Measurements from ENCODE around the gene GPR33.
"Not testable (repeated sequence)": the region's sequence is repeated elsewhere in the genome, so short reads cannot be mapped to it uniquely, and the experiment has no call there.

Gene GPR33

DNA sequence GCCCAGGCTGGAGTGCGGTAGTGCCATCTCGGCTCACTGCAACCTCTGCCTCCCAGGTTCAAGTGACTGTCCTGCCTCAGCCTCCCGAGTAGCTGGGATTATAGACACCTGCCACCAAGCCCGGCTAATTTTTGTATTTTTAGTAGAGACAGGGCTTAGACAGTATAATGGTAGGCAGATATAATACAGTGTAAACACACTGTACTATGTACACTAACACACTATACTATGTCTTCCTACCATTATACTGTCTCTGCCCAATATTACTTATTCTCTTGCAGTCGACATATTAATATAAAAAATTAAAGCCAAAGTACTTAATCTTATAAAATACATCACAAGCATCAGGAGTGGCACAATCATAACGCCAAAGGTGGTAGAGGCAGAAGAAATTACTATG lies 45.6 kb downstream of the GPR33 start:
- FAIRE-seq = no peak
- TF ChIP-seq, protein P1, sequence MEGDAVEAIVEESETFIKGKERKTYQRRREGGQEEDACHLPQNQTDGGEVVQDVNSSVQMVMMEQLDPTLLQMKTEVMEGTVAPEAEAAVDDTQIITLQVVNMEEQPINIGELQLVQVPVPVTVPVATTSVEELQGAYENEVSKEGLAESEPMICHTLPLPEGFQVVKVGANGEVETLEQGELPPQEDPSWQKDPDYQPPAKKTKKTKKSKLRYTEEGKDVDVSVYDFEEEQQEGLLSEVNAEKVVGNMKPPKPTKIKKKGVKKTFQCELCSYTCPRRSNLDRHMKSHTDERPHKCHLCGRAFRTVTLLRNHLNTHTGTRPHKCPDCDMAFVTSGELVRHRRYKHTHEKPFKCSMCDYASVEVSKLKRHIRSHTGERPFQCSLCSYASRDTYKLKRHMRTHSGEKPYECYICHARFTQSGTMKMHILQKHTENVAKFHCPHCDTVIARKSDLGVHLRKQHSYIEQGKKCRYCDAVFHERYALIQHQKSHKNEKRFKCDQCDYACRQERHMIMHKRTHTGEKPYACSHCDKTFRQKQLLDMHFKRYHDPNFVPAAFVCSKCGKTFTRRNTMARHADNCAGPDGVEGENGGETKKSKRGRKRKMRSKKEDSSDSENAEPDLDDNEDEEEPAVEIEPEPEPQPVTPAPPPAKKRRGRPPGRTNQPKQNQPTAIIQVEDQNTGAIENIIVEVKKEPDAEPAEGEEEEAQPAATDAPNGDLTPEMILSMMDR (IDR thresholded peaks at IDR 0.05; ENCODE audit: insufficient read depth, missing control alignments) = no peak
- DNase-seq (ENCODE audit: insufficient read length, low spot score) = no peak

DNA sequence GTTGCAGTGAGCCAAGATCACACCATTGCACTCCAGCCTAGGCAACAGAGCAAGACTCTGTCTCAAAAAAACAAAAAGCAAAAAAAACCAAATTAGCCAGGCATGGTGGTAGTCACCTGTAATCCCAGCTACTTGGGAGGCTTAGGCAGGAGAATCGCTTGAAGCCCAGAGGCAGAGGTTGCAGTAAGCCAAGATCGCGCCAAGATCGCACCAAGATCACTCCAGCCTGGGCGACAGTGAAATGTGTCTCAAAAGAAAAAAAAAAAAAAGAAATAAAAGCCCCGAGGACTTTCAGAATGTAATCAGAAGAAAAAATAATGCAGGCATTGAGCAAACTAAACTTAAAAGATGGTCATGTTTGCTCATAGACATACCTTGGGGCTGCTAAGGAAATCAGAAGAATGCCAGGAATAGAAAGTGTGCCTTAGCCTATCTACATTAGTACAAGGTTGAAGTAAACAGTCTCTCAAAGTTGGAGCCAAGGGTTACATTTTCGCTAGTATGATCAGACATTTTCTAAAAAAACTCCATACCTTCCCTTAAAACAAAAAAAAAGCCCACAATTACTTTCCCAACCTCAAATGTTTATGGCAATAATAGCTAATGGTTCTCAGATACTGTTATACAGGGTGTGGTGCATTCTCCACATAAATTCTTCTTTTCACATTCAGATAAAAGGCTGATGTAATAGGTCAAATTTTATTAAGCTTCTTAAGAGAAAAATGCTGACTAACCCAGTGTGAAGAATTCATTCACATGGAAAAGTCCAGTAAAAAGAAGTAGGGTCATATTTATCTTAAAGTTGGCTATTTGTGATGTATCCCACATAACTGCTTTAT lies 46.3 kb downstream of the GPR33 start:
- TF ChIP-seq, protein P1 (IDR thresholded peaks at IDR 0.05; ENCODE audit: insufficient read depth, missing control alignments) = no peak
- no peak for FAIRE-seq
- DNase-seq (ENCODE audit: insufficient read length, low spot score) = no peak

GRCh38 chr14:31440280-31440679 lies 47.6 kb downstream of the GPR33 start:
- TF ChIP-seq, protein P1 (IDR thresholded peaks at IDR 0.05; ENCODE audit: insufficient read depth, missing control alignments) = no peak
- no peak for DNase-seq (ENCODE audit: insufficient read length, low spot score)
- no peak for FAIRE-seq

GRCh38 chr14:31439561-31439960 lies 48.3 kb downstream of the GPR33 start:
- TF ChIP-seq, protein P1 (IDR thresholded peaks at IDR 0.05; ENCODE audit: insufficient read depth, missing control alignments) = no peak
- DNase-seq (ENCODE audit: insufficient read length, low spot score) = no peak
- no peak for FAIRE-seq

DNA sequence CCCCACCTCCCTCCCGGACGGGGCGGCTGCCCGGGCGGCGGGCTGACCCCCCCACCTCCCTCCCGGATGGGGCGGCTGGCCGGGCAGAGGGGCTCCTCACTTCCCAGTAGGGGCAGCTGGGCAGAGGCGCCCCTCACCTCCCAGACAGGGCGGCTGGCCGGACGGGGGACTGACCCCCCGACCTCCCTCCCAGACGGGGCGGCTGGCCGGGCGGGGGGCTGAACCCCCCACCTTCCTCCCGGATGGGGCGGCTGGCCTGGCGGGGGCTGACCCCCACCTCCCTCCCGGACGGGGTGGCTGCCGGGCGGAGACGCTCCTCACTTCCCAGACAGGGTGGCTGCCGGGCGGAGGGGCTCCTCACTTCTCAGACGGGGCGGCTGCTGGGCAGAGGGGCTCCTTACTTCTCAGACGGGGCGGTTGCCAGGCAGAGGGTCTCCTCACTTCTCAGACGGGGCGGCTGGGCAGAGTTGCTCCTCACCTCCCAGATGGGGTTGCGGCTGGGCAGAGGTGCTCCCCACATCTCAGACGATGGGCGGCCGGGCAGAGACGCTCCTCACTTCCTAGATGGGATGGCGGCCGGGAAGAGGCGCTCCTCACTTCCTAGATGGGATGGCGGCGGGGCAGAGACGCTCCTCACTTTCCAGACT lies 50.7 kb downstream of the GPR33 start:
- not testable (repeated sequence) for FAIRE-seq; DNase-seq (ENCODE audit: insufficient read length, low spot score)

DNA sequence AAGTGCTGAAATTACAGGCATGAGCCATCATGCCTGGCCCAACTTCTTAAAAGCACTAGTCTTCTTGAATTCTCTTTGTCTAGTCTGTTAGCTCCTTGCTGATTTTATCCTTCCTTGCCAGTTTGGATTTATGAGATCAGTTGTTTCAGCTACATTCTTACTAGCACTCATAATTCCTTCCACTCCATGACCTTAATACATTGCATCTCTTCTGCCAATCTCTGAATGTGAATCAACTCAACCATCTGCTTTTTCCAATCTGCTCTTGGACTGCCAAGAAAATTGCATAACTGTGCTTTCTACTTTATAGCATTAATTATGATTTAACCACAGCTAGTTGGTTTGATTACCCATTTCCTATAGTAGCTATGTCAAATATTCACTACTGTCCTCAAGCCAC lies 52.6 kb downstream of the GPR33 start:
- DNase-seq (ENCODE audit: insufficient read length, low spot score) = no peak
- TF ChIP-seq, protein P1 (IDR thresholded peaks at IDR 0.05; ENCODE audit: insufficient read depth, missing control alignments) = no peak
- no peak for FAIRE-seq
